ENCODE results near the gene ADRB1.
A peak's percentile ranks its signal among the peaks of the same experiment; 100 is the strongest.

The ADRB1 gene

GRCh38 chr10:114026189-114027040 lies 17.3 kb upstream of the ADRB1 start:
- DNase-seq (ENCODE audit: low spot score): peak; percentile 41

GRCh38 chr10:114027041-114027394 lies 16.6 kb upstream of the ADRB1 start:
- no peak for DNase-seq (ENCODE audit: low spot score)

- DNase-seq (ENCODE audit: low spot score): no peak
These were observed 15.7 kb upstream of the ADRB1 start for GRCh38 chr10:114027951-114028350.

GRCh38 chr10:114028425-114028824 lies 15.2 kb upstream of the ADRB1 start:
- DNase-seq (ENCODE audit: low spot score): no peak

GRCh38 chr10:114029655-114030054 lies 14.0 kb upstream of the ADRB1 start:
- no peak for DNase-seq (ENCODE audit: low spot score)

GRCh38 chr10:114030140-114030539 lies 13.5 kb upstream of the ADRB1 start:
- DNase-seq (ENCODE audit: low spot score): no peak

GRCh38 chr10:114031073-114031972 lies 12.3 kb upstream of the ADRB1 start:
- DNase-seq (ENCODE audit: low spot score): no peak

GRCh38 chr10:114033566-114033965 lies 10.1 kb upstream of the ADRB1 start:
- no peak for DNase-seq (ENCODE audit: low spot score)

GRCh38 chr10:114034923-114035645 lies 8.6 kb upstream of the ADRB1 start:
- no peak for DNase-seq (ENCODE audit: low spot score)

GRCh38 chr10:114035791-114036190 lies 7.9 kb upstream of the ADRB1 start:
- no peak for DNase-seq (ENCODE audit: low spot score)

- DNase-seq (ENCODE audit: low spot score): no peak
These were observed 4.8 kb upstream of the ADRB1 start for GRCh38 chr10:114038819-114039218.

GRCh38 chr10:114041166-114041565 lies 2.5 kb upstream of the ADRB1 start:
- no peak for DNase-seq (ENCODE audit: low spot score)

GRCh38 chr10:114042895-114043531 lies 653 bp upstream of the ADRB1 start:
- peak; percentile 22 for DNase-seq (ENCODE audit: low spot score)

GRCh38 chr10:114044247-114045135 lies 825 bp downstream of the ADRB1 start:
- no peak for DNase-seq (ENCODE audit: low spot score)

- DNase-seq (ENCODE audit: low spot score): no peak
These were observed 1.7 kb downstream of the ADRB1 start for GRCh38 chr10:114045136-114046086.

GRCh38 chr10:114046087-114046458 lies 2.4 kb downstream of the ADRB1 start:
- DNase-seq (ENCODE audit: low spot score): no peak

GRCh38 chr10:114048472-114048871 lies 4.8 kb downstream of the ADRB1 start:
- DNase-seq (ENCODE audit: low spot score): no peak

- DNase-seq (ENCODE audit: low spot score): no peak
These were observed 8.0 kb downstream of the ADRB1 start for GRCh38 chr10:114051714-114052113.

- DNase-seq (ENCODE audit: low spot score): no peak
These were observed 8.6 kb downstream of the ADRB1 start for GRCh38 chr10:114052255-114052654.

GRCh38 chr10:114053946-114054345 lies 10.3 kb downstream of the ADRB1 start:
- no peak for DNase-seq (ENCODE audit: low spot score)
